Transverse colon (tissue), 4 donors: ENCODE data around the gene DOCK6. TPM values are rescaled to one million over a fixed set of nuclear protein-coding genes. Genes with fewer than 3 reads are reported as not detected.

ENCODE experiments used
- DNase-seq: peaks from one replicate; pipeline ENCODE4 v3.0.0-alpha.2; 2019
- H3K27ac ChIP-seq, 4 donors: fragments of 200-600 bp; sonication (generic); 2 replicates each; pipeline ENCODE4 v1.5.1; 2016 to 2018; ENCODE audit warnings: inconsistent platforms in 4 of 4
- H3K27me3 ChIP-seq: fragments of 200-600 bp; sonication (generic); 2 replicates; pipeline ENCODE4 v1.5.1; 2017; ENCODE audit warnings: inconsistent platforms
- H3K36me3 ChIP-seq, 4 donors: fragments of 200-600 bp; sonication (generic); 2 replicates each; pipeline ENCODE4 v1.5.1; 2017 to 2019; ENCODE audit warnings: inconsistent platforms in 4 of 4
- H3K4me1 ChIP-seq, 4 donors: fragments of 200-600 bp; sonication (generic); 2 replicates each; pipeline ENCODE4 v1.5.1; 2017 to 2020; ENCODE audit warnings: inconsistent platforms in 4 of 4
- H3K4me3 ChIP-seq, 4 donors: fragments of 200-600 bp; sonication (generic); 1 replicate in 1 of 4; 2 replicates in 3 of 4; pipeline versions ENCODE4 v1.5.1 to v1.6.1; 2017 to 2019; ENCODE audit warnings: inconsistent platforms in 4 of 4
- H3K9me3 ChIP-seq, 2 donors: fragments of 200-600 bp; sonication (generic); 2 replicates each; pipeline ENCODE4 v1.5.1; 2017 to 2019; ENCODE audit warnings: inconsistent platforms in 2 of 2
- EP300 ChIP-seq: sonication (generic); formaldehyde crosslinking; IDR thresholded peaks from one replicate; pipeline ENCODE4 v1.6.1; 2017; ENCODE audit warnings: antibody characterized with exemption, low read depth
- POLR2A ChIP-seq: fragments of 450-650 bp; IDR thresholded peaks from one replicate; pipeline ENCODE4 v1.6.1; 2016; ENCODE audit warnings: antibody characterized with exemption, mild to moderate bottlenecking, moderate library complexity
- POLR2AphosphoS5 ChIP-seq, 3 donors: sonication (generic); formaldehyde crosslinking; IDR thresholded peaks; one replicate each; pipeline ENCODE4 v1.6.1; 2016; ENCODE audit warnings: antibody characterized with exemption in 3 of 3
- WGBS, 2 donors: methylation state at CpG; one replicate each; pipeline ENCODE4 v1.1.5; 2018; ENCODE audit warnings: low coverage in 1 of 2; 5-methylcytosine and 5-hydroxymethylcytosine counted together
- in situ Hi-C, 4 donors: fragments of 200-750 bp; cut with MboI; loops; one replicate each; pipeline versions ENCODE4 v1.15.0 to v1.15.1; 2017; ENCODE audit warnings: low sequenced_read_pairs in 3 of 4, low pct_ligation_motif_present in 1 of 4, low pct_unique_long_range_greater_than_20kb in 1 of 4
- intact Hi-C: fragments of 100-400 bp; cut with DNase I; formaldehyde crosslinking; loops from one replicate; pipeline ENCODE4 v1.15.1; 2023; ENCODE audit warnings: low total_unique reads
- total RNA-seq, 4 donors: library from RNA; depleted of rRNA; stranded (reverse); fragments of >200 nt; gene quantifications; one replicate each; pipeline ENCODE4 v1.1.0, GENCODE V29; 2016
- TF ChIP-seq, protein P1 (sequence below), 5 experiments: fragments of 200-600 bp in 3 of 5; fragments of 450-650 bp in 2 of 5; sonication (generic) in 3 of 5; IDR thresholded peaks; 1 replicate in 2 of 5; 2 replicates in 3 of 5; pipeline ENCODE4 v1.5.1; 2016 to 2017; ENCODE audit warnings: antibody characterized with exemption in 5 of 5, inconsistent platforms in 3 of 5, mild to moderate bottlenecking in 2 of 5, moderate library complexity in 1 of 5

The DOCK6 gene
- total RNA-seq, 4 donors from 2014 or later = 66.4 to 268 (median 78.4) TPM

GRCh38 chr19:11252665-11253355 lies 9.5 kb downstream of the DOCK6 start:
- Histone ChIP-seq H3K36me3 (no peaks in the 10 kb centered on the region), H3K27ac (peak overlapping the region in 2 of 4 donors; percentile 18 to 34), H3K9me3 (no peaks in the 10 kb centered on the region), H3K27me3 (no peaks in the 10 kb centered on the region), H3K4me1 (no peaks in the 10 kb centered on the region), H3K4me3 (no peak overlapping the region)
- in situ Hi-C loops (no loop called here), intact Hi-C loops (no loop called here)
- TF ChIP-seq POLR2AphosphoS5 (IDR thresholded peaks at IDR 0.05) (no peak), EP300 (no peak), POLR2A (no peak)
- TF ChIP-seq, protein P1, sequence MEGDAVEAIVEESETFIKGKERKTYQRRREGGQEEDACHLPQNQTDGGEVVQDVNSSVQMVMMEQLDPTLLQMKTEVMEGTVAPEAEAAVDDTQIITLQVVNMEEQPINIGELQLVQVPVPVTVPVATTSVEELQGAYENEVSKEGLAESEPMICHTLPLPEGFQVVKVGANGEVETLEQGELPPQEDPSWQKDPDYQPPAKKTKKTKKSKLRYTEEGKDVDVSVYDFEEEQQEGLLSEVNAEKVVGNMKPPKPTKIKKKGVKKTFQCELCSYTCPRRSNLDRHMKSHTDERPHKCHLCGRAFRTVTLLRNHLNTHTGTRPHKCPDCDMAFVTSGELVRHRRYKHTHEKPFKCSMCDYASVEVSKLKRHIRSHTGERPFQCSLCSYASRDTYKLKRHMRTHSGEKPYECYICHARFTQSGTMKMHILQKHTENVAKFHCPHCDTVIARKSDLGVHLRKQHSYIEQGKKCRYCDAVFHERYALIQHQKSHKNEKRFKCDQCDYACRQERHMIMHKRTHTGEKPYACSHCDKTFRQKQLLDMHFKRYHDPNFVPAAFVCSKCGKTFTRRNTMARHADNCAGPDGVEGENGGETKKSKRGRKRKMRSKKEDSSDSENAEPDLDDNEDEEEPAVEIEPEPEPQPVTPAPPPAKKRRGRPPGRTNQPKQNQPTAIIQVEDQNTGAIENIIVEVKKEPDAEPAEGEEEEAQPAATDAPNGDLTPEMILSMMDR (IDR thresholded peaks at IDR 0.05) = no peak
- 91 to 100% methylated on average over 1 to 19 of the region's 19 CpGs for WGBS, 2 donors
- DNase-seq = no peak

DNA sequence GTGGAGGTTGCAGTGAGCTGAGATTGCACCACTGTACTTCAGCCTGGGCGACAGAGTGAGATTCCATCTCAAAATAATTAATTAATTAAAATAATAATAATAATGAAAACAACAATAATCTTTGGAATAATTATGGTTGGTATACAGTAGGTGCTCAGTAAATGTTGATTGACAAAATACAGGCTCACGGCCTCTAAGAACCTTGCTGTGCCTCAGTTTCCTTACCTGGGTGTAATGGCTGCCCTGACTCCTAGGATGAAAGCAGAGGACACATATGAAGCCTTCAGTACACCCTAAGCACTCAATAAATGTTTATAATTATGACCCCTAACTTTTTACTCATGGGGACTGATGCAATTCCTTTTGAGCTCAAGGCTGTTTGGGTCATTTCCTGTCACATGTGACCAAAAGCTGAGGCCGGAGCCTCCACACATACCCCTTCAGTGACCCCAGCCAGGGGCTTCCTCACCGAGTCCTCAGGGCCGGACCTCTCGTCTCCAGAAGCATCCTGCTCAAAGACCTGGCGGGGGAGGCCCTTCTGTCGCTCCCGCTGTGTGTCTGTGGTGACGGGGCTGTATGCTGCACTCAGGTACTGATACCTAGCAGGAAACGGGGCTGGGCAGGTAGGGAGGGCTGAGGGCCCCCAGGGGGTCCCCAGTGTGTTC lies 10.5 kb downstream of the DOCK6 start:
- in situ Hi-C loops = no loop called here
- H3K4me3 ChIP-seq = no peak overlapping the region
- H3K27me3 ChIP-seq = no peaks in the 10 kb centered on the region
- H3K27ac ChIP-seq = no peak overlapping the region
- H3K4me1 ChIP-seq = no peaks in the 10 kb centered on the region
- WGBS, 2 donors = 69 to 83% methylated on average over 1 to 11 of the region's 11 CpGs
- DNase-seq = no peak
- no peaks in the 10 kb centered on the region for H3K36me3 ChIP-seq
- intact Hi-C loops = no loop called here
- TF ChIP-seq POLR2AphosphoS5 (IDR thresholded peaks at IDR 0.05) (no peak), EP300 (no peak), POLR2A (no peak)
- TF ChIP-seq, protein P1 (IDR thresholded peaks at IDR 0.05) = no peak
- H3K9me3 ChIP-seq = no peaks in the 10 kb centered on the region

DNA sequence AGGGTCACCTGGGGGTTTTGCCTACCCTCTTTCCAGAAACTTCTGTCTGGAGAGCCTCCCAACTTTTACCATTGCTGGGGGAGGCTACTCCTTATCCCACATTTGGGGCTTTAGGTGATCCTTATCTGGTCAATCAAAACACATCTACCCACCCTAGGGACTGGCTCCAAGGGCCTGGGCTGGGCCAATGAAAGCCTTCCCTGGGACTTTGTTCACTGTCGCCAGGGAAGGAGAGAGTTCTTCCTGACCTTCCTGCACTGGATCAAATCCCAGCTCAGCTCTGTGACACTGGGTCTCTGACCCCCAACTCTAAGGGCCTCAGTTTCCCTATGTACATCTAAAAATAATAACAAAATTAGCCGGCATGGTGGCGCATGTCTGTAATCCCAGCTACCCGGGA lies 11.1 kb downstream of the DOCK6 start:
- Histone ChIP-seq H3K27me3 (no peaks in the 10 kb centered on the region), H3K36me3 (no peaks in the 10 kb centered on the region), H3K27ac (no peak overlapping the region), H3K9me3 (no peaks in the 10 kb centered on the region), H3K4me1 (no peaks in the 10 kb centered on the region), H3K4me3 (no peak overlapping the region)
- intact Hi-C loops (no loop called here), in situ Hi-C loops (no loop called here)
- no peak for DNase-seq
- WGBS, 2 donors = 89 to 99% methylated on average over 3 to 4 of the region's 4 CpGs
- TF ChIP-seq, protein P1 (IDR thresholded peaks at IDR 0.05) = no peak
- TF ChIP-seq POLR2A = no peak
- TF ChIP-seq EP300 = no peak
- TF ChIP-seq POLR2AphosphoS5 (IDR thresholded peaks at IDR 0.05) = no peak

- TF ChIP-seq, protein P1 (IDR thresholded peaks at IDR 0.05) = no peak
- in situ Hi-C loops (no loop called here), intact Hi-C loops (no loop called here)
- H3K4me3 ChIP-seq = no peak overlapping the region
- no peaks in the 10 kb centered on the region for H3K27me3 ChIP-seq
- no peak overlapping the region for H3K27ac ChIP-seq
- no peak for DNase-seq
- H3K9me3 ChIP-seq = no peaks in the 10 kb centered on the region
- H3K4me1 ChIP-seq = peaks cover 0 to 3% (median 1%) of the 10 kb centered on the region in 4 donors
- WGBS, 2 donors = 88 to 98% methylated on average over 2 of the region's 2 CpGs
- no peaks in the 10 kb centered on the region for H3K36me3 ChIP-seq
Measured at GRCh38 chr19:11248852-11249251, 13.5 kb downstream of the DOCK6 start.
